Tibial nerve (tissue), 4 donors: Measurements from ENCODE around the gene STRN3. TPM values are rescaled to one million over a fixed set of nuclear protein-coding genes. Genes with fewer than 3 reads are reported as not detected.
"Not testable (repeated sequence)": the region's sequence is repeated elsewhere in the genome, so short reads cannot be mapped to it uniquely, and the experiment has no call there.

Source experiments
- DNase-seq, 2 donors: peaks; one replicate each; pipeline ENCODE4 v3.0.0-alpha.2; 2019; ENCODE audit warnings: low spot score in 2 of 2
- H3K27ac ChIP-seq, 4 donors: fragments of 200-600 bp; sonication (generic) in 3 of 4; one replicate each; pipeline ENCODE4 v1.5.1; 2017 to 2019; ENCODE audit warnings: mild to moderate bottlenecking in 1 of 4
- H3K27me3 ChIP-seq, 2 donors: fragments of 200-600 bp; sonication (generic) in 1 of 2; one replicate each; pipeline versions ENCODE4 v1.5.1 to v1.6.0; 2017 to 2019
- H3K36me3 ChIP-seq, 3 donors: fragments of 200-600 bp; sonication (generic); one replicate each; pipeline ENCODE4 v1.5.1; 2018 to 2019
- H3K4me1 ChIP-seq, 4 donors: fragments of 200-600 bp; sonication (generic) in 3 of 4; one replicate each; pipeline ENCODE4 v1.5.1; 2017 to 2019
- H3K4me3 ChIP-seq, 4 donors: fragments of 200-600 bp; sonication (generic) in 3 of 4; one replicate each; pipeline ENCODE4 v1.5.1; 2017 to 2019; ENCODE audit warnings: mild to moderate bottlenecking in 1 of 4, moderate library complexity in 1 of 4
- H3K9me3 ChIP-seq, 4 donors: fragments of 200-600 bp; sonication (generic) in 3 of 4; one replicate each; pipeline ENCODE4 v1.5.1; 2017 to 2019
- EP300 ChIP-seq, 2 donors: sonication (generic); formaldehyde crosslinking; IDR thresholded peaks; one replicate each; pipeline ENCODE4 v1.6.1; 2017; ENCODE audit warnings: antibody characterized with exemption in 2 of 2, mild to moderate bottlenecking in 1 of 2
- POLR2A ChIP-seq, 2 donors: fragments of 450-650 bp; IDR thresholded peaks; one replicate each; pipeline ENCODE4 v1.6.1; 2017; ENCODE audit warnings: antibody characterized with exemption in 2 of 2, mild to moderate bottlenecking in 2 of 2, moderate library complexity in 2 of 2
- WGBS, 2 donors: methylation state at CpG; one replicate each; pipeline ENCODE4 v1.1.5; 2018; 5-methylcytosine and 5-hydroxymethylcytosine counted together
- total RNA-seq, 4 donors: library from RNA; depleted of rRNA; stranded (reverse); fragments of >200 nt; gene quantifications; one replicate each; pipeline ENCODE4 v1.1.0, GENCODE V29; 2016
- TF ChIP-seq, protein P1 (sequence below), 5 experiments: fragments of 200-600 bp in 3 of 5; fragments of 450-650 bp in 2 of 5; sonication (generic) in 3 of 5; IDR thresholded peaks; one replicate each; pipeline ENCODE4 v1.5.1; 2016 to 2019; ENCODE audit warnings: antibody characterized with exemption in 5 of 5, mild to moderate bottlenecking in 3 of 5, moderate library complexity in 2 of 5

STRN3 gene
- total RNA-seq, 4 donors from 2014 or later = 33.5 to 68.8 (median 57.0) TPM

DNA sequence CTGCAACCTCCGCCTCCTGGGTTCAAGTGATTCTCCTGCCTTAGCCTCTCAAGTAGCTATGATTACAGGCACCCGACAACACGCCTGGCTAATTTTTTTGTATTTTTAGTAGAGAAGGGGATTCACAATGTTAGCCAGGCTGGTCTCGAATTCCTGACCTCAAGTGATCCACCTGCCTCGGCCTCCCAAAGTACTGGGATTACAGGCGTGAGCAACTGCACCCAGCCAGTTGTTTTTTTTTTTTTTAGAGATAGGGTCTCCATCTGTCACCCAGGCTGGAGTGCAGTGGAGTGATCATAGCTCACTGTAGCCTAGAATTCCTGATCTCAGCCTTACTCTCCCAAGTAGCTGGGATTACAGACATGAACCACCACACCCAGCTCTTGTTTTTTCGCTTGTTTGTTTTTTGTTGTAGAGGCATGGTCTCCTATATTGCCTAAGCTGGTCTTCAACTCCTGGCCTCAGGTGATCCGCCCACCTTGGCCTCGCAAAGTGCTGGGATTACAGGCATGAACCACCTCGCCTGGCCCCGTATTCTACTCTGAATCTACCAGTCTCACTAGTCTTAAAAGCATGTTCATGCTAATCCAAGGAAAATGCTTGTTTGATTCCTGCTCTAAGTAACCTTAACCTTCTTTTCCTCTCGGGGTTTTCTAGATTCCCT lies 31.7 kb upstream of the STRN3 start:
- DNase-seq = no peak
- H3K4me3 ChIP-seq = no peak overlapping the region
- H3K36me3 ChIP-seq = no peaks in the 10 kb centered on the region
- no peaks in the 10 kb centered on the region for H3K27me3 ChIP-seq
- WGBS, 2 donors = 95 to 97% methylated on average over 12 of the region's 12 CpGs
- H3K9me3 ChIP-seq = no peaks in the 10 kb centered on the region
- no peaks in the 10 kb centered on the region for H3K4me1 ChIP-seq
- H3K27ac ChIP-seq = no peak overlapping the region
- TF ChIP-seq EP300 (IDR thresholded peaks at IDR 0.05) (no peak), POLR2A (IDR thresholded peaks at IDR 0.05) (no peak)
- TF ChIP-seq, protein P1, sequence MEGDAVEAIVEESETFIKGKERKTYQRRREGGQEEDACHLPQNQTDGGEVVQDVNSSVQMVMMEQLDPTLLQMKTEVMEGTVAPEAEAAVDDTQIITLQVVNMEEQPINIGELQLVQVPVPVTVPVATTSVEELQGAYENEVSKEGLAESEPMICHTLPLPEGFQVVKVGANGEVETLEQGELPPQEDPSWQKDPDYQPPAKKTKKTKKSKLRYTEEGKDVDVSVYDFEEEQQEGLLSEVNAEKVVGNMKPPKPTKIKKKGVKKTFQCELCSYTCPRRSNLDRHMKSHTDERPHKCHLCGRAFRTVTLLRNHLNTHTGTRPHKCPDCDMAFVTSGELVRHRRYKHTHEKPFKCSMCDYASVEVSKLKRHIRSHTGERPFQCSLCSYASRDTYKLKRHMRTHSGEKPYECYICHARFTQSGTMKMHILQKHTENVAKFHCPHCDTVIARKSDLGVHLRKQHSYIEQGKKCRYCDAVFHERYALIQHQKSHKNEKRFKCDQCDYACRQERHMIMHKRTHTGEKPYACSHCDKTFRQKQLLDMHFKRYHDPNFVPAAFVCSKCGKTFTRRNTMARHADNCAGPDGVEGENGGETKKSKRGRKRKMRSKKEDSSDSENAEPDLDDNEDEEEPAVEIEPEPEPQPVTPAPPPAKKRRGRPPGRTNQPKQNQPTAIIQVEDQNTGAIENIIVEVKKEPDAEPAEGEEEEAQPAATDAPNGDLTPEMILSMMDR (IDR thresholded peaks at IDR 0.05) = no peak

DNA sequence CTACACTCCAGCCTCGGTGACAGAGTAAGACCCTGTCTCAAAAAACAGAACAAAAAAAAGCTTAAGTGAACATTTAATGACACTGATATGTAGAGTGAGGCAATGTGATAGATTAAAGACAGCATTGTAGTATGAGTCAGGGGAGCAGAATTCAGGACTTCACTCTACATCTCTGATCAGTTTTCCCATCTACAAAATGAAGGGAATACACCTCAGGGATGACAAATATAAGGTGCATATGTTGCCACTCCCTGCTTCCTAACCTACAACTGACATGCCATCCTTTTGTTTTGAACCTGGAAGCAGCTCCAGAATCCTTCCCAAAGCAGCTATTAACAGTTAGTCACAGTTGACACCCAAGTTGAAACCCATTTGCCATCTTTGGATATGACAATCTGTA lies 30.9 kb upstream of the STRN3 start:
- TF ChIP-seq EP300 (IDR thresholded peaks at IDR 0.05) (no peak), POLR2A (IDR thresholded peaks at IDR 0.05) (no peak)
- TF ChIP-seq, protein P1 (IDR thresholded peaks at IDR 0.05) = no peak
- 70 to 88% methylated on average over 1 of the region's 1 CpG for WGBS, 2 donors
- no peaks in the 10 kb centered on the region for H3K27me3 ChIP-seq
- no peaks in the 10 kb centered on the region for H3K4me1 ChIP-seq
- no peaks in the 10 kb centered on the region for H3K9me3 ChIP-seq
- H3K36me3 ChIP-seq = no peaks in the 10 kb centered on the region
- no peak overlapping the region for H3K27ac ChIP-seq
- DNase-seq = no peak
- H3K4me3 ChIP-seq = no peak overlapping the region

DNA sequence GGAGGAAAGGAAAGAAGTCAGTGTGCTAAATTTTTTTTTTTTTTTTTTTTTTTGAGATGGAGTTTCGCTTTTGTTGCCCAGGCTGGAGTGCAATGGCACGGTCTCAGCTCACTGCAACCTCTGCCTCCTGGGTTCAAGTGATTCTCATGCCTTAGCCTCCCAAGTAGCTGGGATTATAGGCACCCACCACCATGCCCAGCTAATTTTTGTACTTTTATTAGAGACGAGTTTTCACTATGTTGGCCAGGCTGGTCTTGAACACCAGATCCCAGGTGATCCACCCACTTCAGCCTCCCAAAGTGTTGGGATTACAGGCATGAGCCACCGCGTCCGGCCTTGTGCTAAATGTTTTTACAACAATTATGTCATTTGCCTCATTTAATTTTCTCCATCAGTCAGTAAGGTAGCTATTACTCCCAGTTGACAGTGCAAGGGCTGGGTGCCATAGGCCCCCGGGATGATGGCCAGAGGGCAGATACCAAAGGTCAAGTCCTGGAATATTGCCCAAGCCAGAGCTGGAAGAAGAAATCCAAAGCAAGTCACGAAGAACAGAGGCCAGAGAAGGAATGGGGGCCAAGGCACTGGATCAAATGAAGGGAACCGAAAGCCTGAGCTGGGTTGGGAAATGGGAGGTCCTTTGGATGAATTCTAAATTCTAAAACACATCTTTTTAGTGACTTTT lies 26.9 kb upstream of the STRN3 start:
- TF ChIP-seq EP300 (IDR thresholded peaks at IDR 0.05) = peak in 1 of 2 donors; percentile 67
- not testable (repeated sequence) for H3K36me3 ChIP-seq, H3K27me3 ChIP-seq, H3K4me3 ChIP-seq, H3K9me3 ChIP-seq, H3K4me1 ChIP-seq
- 52 to 60% methylated on average over 9 of the region's 9 CpGs for WGBS, 2 donors
- H3K27ac ChIP-seq = peak overlapping the region in 2 of 4 donors; percentile 11 to 20
- DNase-seq = peak; percentile 56 to 86

DNA sequence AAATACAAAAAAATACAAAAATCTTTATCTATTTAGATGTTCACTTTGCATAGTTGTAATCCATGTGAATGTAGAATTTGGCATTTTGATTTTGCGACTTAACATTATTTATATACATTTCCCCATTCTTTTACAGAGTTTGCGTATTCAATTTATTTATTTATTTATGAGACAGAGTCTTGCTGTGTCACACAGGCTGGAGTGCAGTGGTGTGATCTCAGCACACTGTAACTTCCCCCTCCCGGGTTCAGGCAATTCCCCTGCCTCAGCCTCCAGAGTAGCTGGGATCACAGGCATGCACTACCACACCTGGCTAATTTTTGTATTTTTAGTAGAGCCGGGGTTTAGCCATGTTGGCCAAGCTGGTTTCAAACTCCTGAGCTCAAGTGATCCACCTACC lies 25.3 kb upstream of the STRN3 start:
- no peak overlapping the region for H3K27ac ChIP-seq
- WGBS, 2 donors = 60 to 68% methylated on average over 4 of the region's 4 CpGs
- no peaks in the 10 kb centered on the region for H3K36me3 ChIP-seq
- TF ChIP-seq POLR2A (IDR thresholded peaks at IDR 0.05) (no peak), EP300 (IDR thresholded peaks at IDR 0.05) (no peak)
- TF ChIP-seq, protein P1 (IDR thresholded peaks at IDR 0.05) = no peak
- H3K9me3 ChIP-seq = no peaks in the 10 kb centered on the region
- H3K4me1 ChIP-seq = peaks cover 0 to 5% (median 0%) of the 10 kb centered on the region in 4 donors
- H3K4me3 ChIP-seq = no peak overlapping the region
- H3K27me3 ChIP-seq = no peaks in the 10 kb centered on the region
- no peak for DNase-seq

DNA sequence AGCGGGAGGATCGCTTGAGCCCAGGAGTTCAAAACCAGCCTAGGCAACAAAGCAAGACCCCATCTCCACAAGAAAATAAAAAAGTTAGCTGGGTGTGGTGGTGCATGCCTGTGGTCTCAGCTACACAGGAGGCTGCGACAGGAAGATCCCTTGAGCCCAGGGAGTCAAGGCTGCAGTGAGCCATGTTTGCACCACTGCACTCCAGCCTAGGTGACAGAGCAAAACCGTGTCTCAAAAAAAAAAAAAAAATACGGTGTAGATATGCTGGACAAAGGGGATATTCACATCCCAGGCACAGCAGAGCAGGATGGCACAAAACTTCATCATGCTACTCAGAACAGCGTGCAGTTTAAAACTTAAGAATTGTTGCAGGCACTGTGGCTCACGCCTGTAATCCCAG lies 24.8 kb upstream of the STRN3 start:
- H3K4me3 ChIP-seq = no peak overlapping the region
- H3K4me1 ChIP-seq = peaks cover 0 to 5% (median 0%) of the 10 kb centered on the region in 4 donors
- H3K9me3 ChIP-seq = no peaks in the 10 kb centered on the region
- TF ChIP-seq, protein P1 (IDR thresholded peaks at IDR 0.05) = no peak
- no peaks in the 10 kb centered on the region for H3K36me3 ChIP-seq
- 75 to 76% methylated on average over 7 of the region's 7 CpGs for WGBS, 2 donors
- no peak for DNase-seq
- no peaks in the 10 kb centered on the region for H3K27me3 ChIP-seq
- H3K27ac ChIP-seq = no peak overlapping the region
